HG03097 (cell line): Measurements from ENCODE around the gene LMX1A.

Source experiments
- ATAC-seq: cut with Tn5 transposase; IDR thresholded peaks from one replicate; pipeline ENCODE4 v1.9.1; 2021; ENCODE audit not compliant: unreplicated experiment, low FRiP score

Gene LMX1A

GRCh38 chr1:165173818-165174217 is 182.7 kb downstream of the LMX1A start:
- no peak for ATAC-seq

GRCh38 chr1:165173409-165173808 is 183.1 kb downstream of the LMX1A start:
- no peak for ATAC-seq

GRCh38 chr1:165172666-165173065 is 183.8 kb downstream of the LMX1A start:
- no peak for ATAC-seq

DNA sequence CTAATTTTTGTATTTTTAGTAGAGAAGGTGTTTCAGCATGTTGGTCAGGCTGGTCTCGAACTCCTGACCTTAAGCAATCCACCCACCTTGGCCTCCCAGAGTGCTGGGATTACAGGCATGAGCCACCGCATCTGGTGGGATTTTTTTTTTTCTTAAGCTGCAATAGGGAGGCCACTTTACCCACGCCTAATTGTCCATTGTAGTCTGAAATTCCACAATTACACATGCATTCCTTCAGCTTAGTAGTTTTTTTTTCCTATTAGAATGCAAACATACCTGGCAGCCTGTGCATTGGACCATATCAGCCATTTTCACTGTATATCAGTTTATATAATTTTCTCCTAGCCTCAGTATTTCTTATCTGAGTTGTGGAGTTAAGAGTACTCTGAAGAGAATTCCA is 186.8 kb downstream of the LMX1A start:
- no peak for ATAC-seq

DNA sequence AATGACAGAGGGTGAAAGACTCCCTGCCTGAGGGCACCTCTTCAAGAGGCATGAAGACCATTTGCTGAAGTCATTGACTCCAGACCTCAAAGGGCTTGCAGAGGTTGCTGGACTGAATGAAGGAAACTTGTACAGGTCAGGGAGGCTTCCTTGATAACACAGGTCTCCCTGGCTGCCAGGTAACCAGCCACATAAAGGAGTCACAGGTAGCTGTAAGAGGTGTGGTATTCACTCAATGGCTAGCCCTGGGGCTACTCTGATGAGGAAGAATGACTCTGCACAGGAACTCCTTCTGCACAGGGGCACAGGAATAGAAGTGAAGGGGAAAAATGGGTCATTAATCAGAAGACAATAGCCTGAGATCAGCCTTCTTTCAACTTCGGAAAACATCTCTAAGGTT is 187.5 kb downstream of the LMX1A start:
- no peak for ATAC-seq

GRCh38 chr1:165168467-165168866 is 188.0 kb downstream of the LMX1A start:
- ATAC-seq = no peak

DNA sequence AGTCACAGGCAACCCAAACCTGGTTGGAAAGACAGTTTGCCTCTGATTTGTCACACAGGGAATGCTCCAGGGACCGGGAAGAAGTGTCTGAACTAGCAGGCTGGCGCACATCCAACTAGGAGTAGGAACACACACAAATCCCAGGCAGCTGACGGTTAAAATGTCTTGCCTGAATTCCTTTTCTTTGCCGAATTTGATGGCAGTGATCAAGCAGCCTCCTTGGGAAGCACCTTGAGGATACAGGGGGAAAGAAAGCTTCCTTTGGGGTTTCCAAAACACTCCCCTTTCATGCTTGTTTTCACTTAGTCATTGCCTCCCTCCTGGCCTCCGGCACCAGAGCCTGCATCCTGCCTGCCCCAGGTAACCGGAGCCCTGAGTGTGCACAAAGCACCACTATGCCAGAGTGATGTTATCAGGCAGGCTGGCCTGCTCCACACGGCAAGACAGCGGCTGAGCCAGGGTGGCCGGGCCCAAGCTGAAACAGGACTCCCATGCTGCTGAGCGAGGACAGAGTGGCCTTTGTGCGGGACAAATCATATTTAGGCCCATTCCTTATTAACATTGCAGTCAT is 193.8 kb downstream of the LMX1A start:
- no peak for ATAC-seq

GRCh38 chr1:165161130-165161529 is 195.4 kb downstream of the LMX1A start:
- no peak for ATAC-seq

GRCh38 chr1:165153182-165153581 is 203.3 kb downstream of the LMX1A start:
- ATAC-seq = no peak

DNA sequence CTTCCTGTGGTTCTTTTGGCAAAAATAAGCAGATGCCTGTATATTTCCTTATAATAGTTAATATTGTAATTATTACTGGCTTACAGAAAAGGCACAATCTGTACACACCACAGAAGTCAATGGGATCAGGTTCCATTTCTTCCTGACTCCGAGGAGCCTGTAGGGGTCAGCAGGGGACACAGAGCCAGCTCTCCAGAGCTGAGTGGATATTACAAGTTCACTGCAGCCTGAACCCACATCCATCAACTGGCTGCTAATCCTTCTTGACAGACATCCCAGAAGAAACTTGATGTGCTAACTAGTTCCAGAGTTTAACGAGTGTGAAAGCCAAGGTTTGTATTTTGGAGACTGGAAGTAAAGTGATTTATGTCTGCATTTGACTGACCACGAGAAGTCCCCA is 203.8 kb downstream of the LMX1A start:
- ATAC-seq = no peak

DNA sequence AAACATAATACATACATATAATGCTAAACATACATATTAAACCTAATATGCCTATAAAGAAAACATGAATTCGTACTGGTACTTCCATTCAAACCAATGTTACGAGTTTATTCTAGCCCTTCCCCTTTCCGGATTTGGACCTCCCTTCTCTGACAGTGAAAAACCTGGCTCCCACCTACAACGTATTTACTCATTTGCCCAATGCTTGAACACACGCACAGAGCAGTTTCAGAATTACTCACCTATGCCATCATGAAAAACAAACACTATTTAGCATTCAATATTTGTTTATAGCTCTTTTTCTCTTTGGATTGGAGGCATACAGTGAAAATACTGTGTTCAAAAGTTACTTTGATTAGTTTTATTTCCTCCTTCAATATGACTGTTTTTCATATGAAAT is 204.4 kb downstream of the LMX1A start:
- no peak for ATAC-seq
